Neural cell (in vitro differentiated cells): ENCODE results near the gene FOLR2. TPM values are rescaled to one million over a fixed set of nuclear protein-coding genes. Genes with fewer than 3 reads are reported as not detected.

Source experiments
- H2AFZ ChIP-seq: fragments of 200-600, 300-800 bp; sonication (generic), shearing (Covaris generic); 2 replicates; pipeline ENCODE4 v1.6.0; 2014; ENCODE audit warnings: low read depth, mild to moderate bottlenecking, antibody characterized with exemption, low read length, moderate library complexity
- H3F3A ChIP-seq: fragments of 200-600 bp; shearing (Covaris generic); 2 replicates; pipeline ENCODE4 v1.6.1; 2016; ENCODE audit warnings: mild to moderate bottlenecking, moderate library complexity, mixed read lengths, antibody characterized with exemption, low read length; ENCODE audit not compliant: insufficient read depth, poor library complexity, severe bottlenecking
- H3K27ac ChIP-seq: fragments of 200-600, 300-800 bp; sonication (generic), shearing (Covaris generic); 2 replicates; pipeline ENCODE4 v1.5.1; 2014; ENCODE audit warnings: mild to moderate bottlenecking, low read length, moderate library complexity
- H3K27me3 ChIP-seq: fragments of 300-800, 200-600 bp; sonication (generic), shearing (Covaris generic); 2 replicates; pipeline ENCODE4 v1.6.0; 2014; ENCODE audit warnings: mild to moderate bottlenecking, low read depth, low read length, moderate library complexity; ENCODE audit not compliant: insufficient read depth
- H3K36me3 ChIP-seq: fragments of 300-800, 200-600 bp; sonication (generic), shearing (Covaris generic); 2 replicates; pipeline ENCODE4 v1.5.1; 2014; ENCODE audit warnings: mild to moderate bottlenecking, antibody characterized with exemption, low read length, moderate library complexity; ENCODE audit not compliant: insufficient read depth
- H3K4me2 ChIP-seq: fragments of 300-800, 200-600 bp; sonication (generic), shearing (Covaris generic); 2 replicates; pipeline ENCODE4 v1.6.0; 2014; ENCODE audit warnings: mild to moderate bottlenecking, low read length
- H3K4me3 ChIP-seq: fragments of 300-800, 200-600 bp; sonication (generic), shearing (Covaris generic); 2 replicates; pipeline ENCODE4 v1.5.1; 2014; ENCODE audit warnings: mild to moderate bottlenecking, low read length, moderate library complexity
- H3K79me2 ChIP-seq: fragments of 200-600 bp; shearing (Covaris generic); replicated peaks from 2 replicates; pipeline ENCODE4 v1.6.0; 2014; ENCODE audit warnings: mild to moderate bottlenecking, low read length, moderate library complexity; ENCODE audit not compliant: insufficient read depth
- H3K9ac ChIP-seq: fragments of 300-800, 200-600 bp; sonication (generic), shearing (Covaris generic); 2 replicates; pipeline ENCODE4 v1.6.1; 2016; ENCODE audit warnings: mild to moderate bottlenecking, low read length, mixed read lengths
- H3K9me2 ChIP-seq: fragments of 200-600 bp; shearing (Covaris generic); 2 replicates; pipeline ENCODE4 v1.6.1; 2016; ENCODE audit warnings: mild to moderate bottlenecking, low read length, mixed read lengths; ENCODE audit not compliant: insufficient read depth
- H3K9me3 ChIP-seq: fragments of 200-600, 300-800 bp; sonication (generic), shearing (Covaris generic); 2 replicates; pipeline ENCODE4 v1.6.1; 2016; ENCODE audit warnings: mild to moderate bottlenecking, mixed run types, low read length, moderate library complexity, mixed read lengths
- H4K20me1 ChIP-seq: fragments of 200-600 bp; shearing (Covaris generic); 2 replicates; pipeline ENCODE4 v1.6.1; 2016; ENCODE audit warnings: mild to moderate bottlenecking, mixed run types; ENCODE audit not compliant: insufficient read depth
- EP300 ChIP-seq: fragments of 450-650 bp; conservative IDR thresholded peaks from 2 replicates; pipeline ENCODE4 v1.6.1; 2014; ENCODE audit warnings: antibody characterized with exemption, mild to moderate bottlenecking, moderate library complexity; ENCODE audit not compliant: poor library complexity, severe bottlenecking
- EZH2 ChIP-seq: fragments of 200-600, 300-800 bp; shearing (Covaris generic), sonication (generic); IDR thresholded peaks from 2 replicates; pipeline ENCODE4 v1.6.1; 2014; ENCODE audit warnings: antibody characterized with exemption, low read length, borderline replicate concordance, mild to moderate bottlenecking; ENCODE audit not compliant: insufficient read depth, poor library complexity, severe bottlenecking
- MXI1 ChIP-seq: fragments of 450-650 bp; conservative IDR thresholded peaks from 2 replicates; pipeline ENCODE4 v1.6.1; 2014; ENCODE audit warnings: antibody characterized with exemption, mild to moderate bottlenecking; ENCODE audit not compliant: poor library complexity, severe bottlenecking
- POLR2AphosphoS5 ChIP-seq: IDR thresholded peaks from 2 replicates; pipeline ENCODE4 v1.6.1; 2012
- RAD21 ChIP-seq: fragments of 450-650 bp; conservative IDR thresholded peaks from 2 replicates; pipeline ENCODE4 v1.6.1; 2014; ENCODE audit warnings: antibody characterized with exemption, mild to moderate bottlenecking, moderate library complexity
- SMC3 ChIP-seq: fragments of 450-650 bp; conservative IDR thresholded peaks from 2 replicates; pipeline ENCODE4 v1.6.1; 2014; ENCODE audit warnings: antibody characterized with exemption, mild to moderate bottlenecking, moderate library complexity; ENCODE audit not compliant: poor library complexity
- TAF1 ChIP-seq: IDR thresholded peaks from 2 replicates; pipeline ENCODE4 v1.6.1; 2012; ENCODE audit warnings: low read depth
- polyA plus RNA-seq: library from polyadenylated mRNA; depleted of rRNA; stranded (reverse); fragments of >200 nt; gene quantifications from 2 replicates; pipeline ENCODE4 v1.2.3, GENCODE V29; 2014
- TF ChIP-seq, protein P1 (sequence below): fragments of 450-650 bp; IDR thresholded peaks from 2 replicates; pipeline ENCODE4 v1.5.1; 2014; ENCODE audit warnings: antibody characterized with exemption, mild to moderate bottlenecking, moderate library complexity; ENCODE audit not compliant: poor library complexity, severe bottlenecking
- TF ChIP-seq, protein P2 (sequence below): IDR thresholded peaks from 2 replicates; pipeline ENCODE4 v1.6.1; 2012; ENCODE audit warnings: borderline replicate concordance

The FOLR2 gene
- polyA plus RNA-seq, 1 donor from 2014 or later, result not detected

DNA sequence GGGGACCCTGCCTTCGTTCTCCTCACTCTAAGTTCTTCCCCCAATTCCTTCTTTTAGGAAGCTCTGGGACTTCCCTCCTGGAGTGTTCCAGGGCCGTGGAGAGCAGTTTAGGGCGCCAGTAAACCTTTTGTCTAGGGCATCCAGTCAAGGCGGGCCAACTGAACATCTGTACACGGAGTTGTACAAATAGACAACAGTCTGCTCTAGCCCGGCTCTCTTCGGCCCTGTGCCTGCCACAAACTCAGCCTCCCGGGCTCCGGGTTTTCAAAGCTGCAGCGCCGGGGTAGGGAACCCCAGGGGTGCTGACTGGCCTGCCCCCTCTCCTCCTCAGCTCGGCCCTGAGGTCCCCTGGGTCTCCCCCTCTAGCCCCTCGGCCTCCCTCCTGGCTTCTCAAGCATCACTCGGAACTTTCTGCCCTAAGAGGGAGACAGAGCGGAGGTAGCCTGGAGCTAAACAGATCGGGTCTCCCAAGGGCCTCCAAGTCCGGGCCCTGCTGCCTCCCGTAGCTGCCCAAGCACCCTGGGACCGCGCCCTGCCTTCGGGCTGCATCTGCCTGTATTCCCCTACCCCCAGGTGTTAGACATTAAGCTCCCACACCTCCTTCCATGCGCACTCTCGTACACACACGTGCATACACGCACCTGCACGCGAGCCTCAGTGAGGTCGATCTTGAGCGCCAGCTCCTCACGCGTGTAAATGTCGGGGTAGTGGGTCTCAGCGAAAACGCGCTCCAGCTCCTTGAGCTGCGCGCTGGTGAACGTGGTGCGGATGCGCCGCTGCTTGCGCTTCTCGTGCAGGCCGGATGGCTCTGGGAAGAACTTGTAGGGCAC is 24.1 kb downstream of the FOLR2 start:
- H3K4me3 ChIP-seq, result peak overlapping the region; percentile 43
- no peaks in the 10 kb centered on the region for H3K36me3 ChIP-seq
- no peak overlapping the region for H3K4me2 ChIP-seq
- H3K9me2 ChIP-seq, result no peaks in the 10 kb centered on the region
- peaks cover 73% of the 10 kb centered on the region for H3K27me3 ChIP-seq
- no peaks in the 10 kb centered on the region for H3K79me2 ChIP-seq
- peak; percentile 26 for TF ChIP-seq POLR2AphosphoS5
- TF ChIP-seq, protein P1, sequence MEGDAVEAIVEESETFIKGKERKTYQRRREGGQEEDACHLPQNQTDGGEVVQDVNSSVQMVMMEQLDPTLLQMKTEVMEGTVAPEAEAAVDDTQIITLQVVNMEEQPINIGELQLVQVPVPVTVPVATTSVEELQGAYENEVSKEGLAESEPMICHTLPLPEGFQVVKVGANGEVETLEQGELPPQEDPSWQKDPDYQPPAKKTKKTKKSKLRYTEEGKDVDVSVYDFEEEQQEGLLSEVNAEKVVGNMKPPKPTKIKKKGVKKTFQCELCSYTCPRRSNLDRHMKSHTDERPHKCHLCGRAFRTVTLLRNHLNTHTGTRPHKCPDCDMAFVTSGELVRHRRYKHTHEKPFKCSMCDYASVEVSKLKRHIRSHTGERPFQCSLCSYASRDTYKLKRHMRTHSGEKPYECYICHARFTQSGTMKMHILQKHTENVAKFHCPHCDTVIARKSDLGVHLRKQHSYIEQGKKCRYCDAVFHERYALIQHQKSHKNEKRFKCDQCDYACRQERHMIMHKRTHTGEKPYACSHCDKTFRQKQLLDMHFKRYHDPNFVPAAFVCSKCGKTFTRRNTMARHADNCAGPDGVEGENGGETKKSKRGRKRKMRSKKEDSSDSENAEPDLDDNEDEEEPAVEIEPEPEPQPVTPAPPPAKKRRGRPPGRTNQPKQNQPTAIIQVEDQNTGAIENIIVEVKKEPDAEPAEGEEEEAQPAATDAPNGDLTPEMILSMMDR, result no peak
- H3K27ac ChIP-seq, result no peak overlapping the region
- H3K9ac ChIP-seq, result no peak overlapping the region
- no peak overlapping the region for H2AFZ ChIP-seq
- H3F3A ChIP-seq, result no peaks in the 10 kb centered on the region
- H3K9me3 ChIP-seq, result peaks cover 4% of the 10 kb centered on the region
- no peaks in the 10 kb centered on the region for H4K20me1 ChIP-seq

GRCh38 chr11:72241291-72241781 is 24.7 kb downstream of the FOLR2 start:
- H3K27ac ChIP-seq, result no peak overlapping the region
- H3K79me2 ChIP-seq, result no peaks in the 10 kb centered on the region
- no peak overlapping the region for H2AFZ ChIP-seq
- H3K4me2 ChIP-seq, result no peak overlapping the region
- H3F3A ChIP-seq, result no peaks in the 10 kb centered on the region
- no peaks in the 10 kb centered on the region for H4K20me1 ChIP-seq
- TF ChIP-seq RAD21 (no peak), EP300 (no peak), POLR2AphosphoS5 (no peak), SMC3 (no peak), TAF1 (no peak), MXI1 (no peak), EZH2 (no peak)
- TF ChIP-seq, protein P2, sequence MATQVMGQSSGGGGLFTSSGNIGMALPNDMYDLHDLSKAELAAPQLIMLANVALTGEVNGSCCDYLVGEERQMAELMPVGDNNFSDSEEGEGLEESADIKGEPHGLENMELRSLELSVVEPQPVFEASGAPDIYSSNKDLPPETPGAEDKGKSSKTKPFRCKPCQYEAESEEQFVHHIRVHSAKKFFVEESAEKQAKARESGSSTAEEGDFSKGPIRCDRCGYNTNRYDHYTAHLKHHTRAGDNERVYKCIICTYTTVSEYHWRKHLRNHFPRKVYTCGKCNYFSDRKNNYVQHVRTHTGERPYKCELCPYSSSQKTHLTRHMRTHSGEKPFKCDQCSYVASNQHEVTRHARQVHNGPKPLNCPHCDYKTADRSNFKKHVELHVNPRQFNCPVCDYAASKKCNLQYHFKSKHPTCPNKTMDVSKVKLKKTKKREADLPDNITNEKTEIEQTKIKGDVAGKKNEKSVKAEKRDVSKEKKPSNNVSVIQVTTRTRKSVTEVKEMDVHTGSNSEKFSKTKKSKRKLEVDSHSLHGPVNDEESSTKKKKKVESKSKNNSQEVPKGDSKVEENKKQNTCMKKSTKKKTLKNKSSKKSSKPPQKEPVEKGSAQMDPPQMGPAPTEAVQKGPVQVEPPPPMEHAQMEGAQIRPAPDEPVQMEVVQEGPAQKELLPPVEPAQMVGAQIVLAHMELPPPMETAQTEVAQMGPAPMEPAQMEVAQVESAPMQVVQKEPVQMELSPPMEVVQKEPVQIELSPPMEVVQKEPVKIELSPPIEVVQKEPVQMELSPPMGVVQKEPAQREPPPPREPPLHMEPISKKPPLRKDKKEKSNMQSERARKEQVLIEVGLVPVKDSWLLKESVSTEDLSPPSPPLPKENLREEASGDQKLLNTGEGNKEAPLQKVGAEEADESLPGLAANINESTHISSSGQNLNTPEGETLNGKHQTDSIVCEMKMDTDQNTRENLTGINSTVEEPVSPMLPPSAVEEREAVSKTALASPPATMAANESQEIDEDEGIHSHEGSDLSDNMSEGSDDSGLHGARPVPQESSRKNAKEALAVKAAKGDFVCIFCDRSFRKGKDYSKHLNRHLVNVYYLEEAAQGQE, result no peak
- TF ChIP-seq, protein P1, result no peak
- H3K36me3 ChIP-seq, result no peaks in the 10 kb centered on the region
- H3K4me3 ChIP-seq, result peak overlapping the region; percentile 38
- no peaks in the 10 kb centered on the region for H3K9me2 ChIP-seq
- H3K9me3 ChIP-seq, result peaks cover 4% of the 10 kb centered on the region
- H3K27me3 ChIP-seq, result peaks cover 80% of the 10 kb centered on the region
- H3K9ac ChIP-seq, result no peak overlapping the region
